ENCODE results near the gene STOML1. TPM values are rescaled to one million over a fixed set of nuclear protein-coding genes. Genes with fewer than 3 reads are reported as not detected.

The STOML1 gene
- total RNA-seq, 1 experiment from 2014 or later, result 2.5 TPM

DNA sequence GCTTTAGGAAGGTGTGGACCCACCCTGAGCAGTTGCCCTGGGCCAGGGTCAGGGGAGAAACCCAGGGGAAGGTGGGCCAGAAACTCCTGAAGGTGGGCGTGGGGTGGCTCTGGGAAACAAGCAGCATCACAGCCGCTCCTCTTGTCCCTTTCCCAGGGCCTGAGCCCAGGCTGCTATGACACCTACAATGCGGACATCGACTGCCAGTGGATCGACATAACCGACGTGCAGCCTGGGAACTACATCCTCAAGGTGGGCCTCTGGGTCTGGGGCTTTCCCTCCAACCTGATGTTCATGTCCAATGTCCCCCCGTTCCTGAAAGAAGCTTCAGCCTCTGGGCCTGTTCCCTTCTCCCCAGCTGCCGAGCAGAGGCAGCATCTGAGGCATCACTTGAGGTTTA is 44.4 kb downstream of the STOML1 start:
- Histone ChIP-seq H3K79me2 (ENCODE audit: insufficient read depth, low read length) (no peaks in the 10 kb centered on the region), H3K18ac (ENCODE audit: insufficient read length, low read depth, low read length) (no peak overlapping the region), H2AK5ac (ENCODE audit: insufficient read length, low read length) (no peak overlapping the region), H3K27ac (ENCODE audit: insufficient read length, low read depth, low read length) (no peak overlapping the region), H3K14ac (ENCODE audit: insufficient read depth, low read length) (no peak overlapping the region), H3K23ac (ENCODE audit: insufficient read length, low read depth, low read length) (no peak overlapping the region), H4K8ac (replicated peaks; ENCODE audit: insufficient read length, low read depth, low read length) (no peak overlapping the region), H3K4ac (ENCODE audit: low read depth, low read length) (no peak overlapping the region), H2BK12ac (ENCODE audit: insufficient read length, low read depth, low read length) (no peak overlapping the region), H2BK120ac (ENCODE audit: low read depth, low read length, poor library complexity, severe bottlenecking) (no peak overlapping the region), H3K9me3 (ENCODE audit: control insufficient read depth, low read depth, low read length) (no peaks in the 10 kb centered on the region), H3K23me2 (ENCODE audit: insufficient read length, low read depth, low read length, poor library complexity, severe bottlenecking) (no peaks in the 10 kb centered on the region), H3K56ac (ENCODE audit: insufficient read length, low read depth, low read length) (no peak overlapping the region), H4K5ac (ENCODE audit: insufficient read length, low read depth, low read length) (no peak overlapping the region), H3K9ac (ENCODE audit: extremely low read depth, insufficient read length, low read length) (no peak overlapping the region), H3K27me3 (ENCODE audit: insufficient read depth, low read length) (no peaks in the 10 kb centered on the region), H4K20me1 (ENCODE audit: control insufficient read depth, insufficient read depth, insufficient read length) (no peaks in the 10 kb centered on the region), H4K91ac (ENCODE audit: insufficient read length, low read depth, low read length) (no peak overlapping the region), H2BK20ac (ENCODE audit: low read depth, low read length, poor library complexity, severe bottlenecking) (no peak overlapping the region), H3K4me1 (ENCODE audit: insufficient read depth, low read length) (no peaks in the 10 kb centered on the region), H2BK15ac (ENCODE audit: low read depth, low read length) (no peak overlapping the region), H2BK5ac (ENCODE audit: insufficient read length, low read length) (no peak overlapping the region), H2AFZ (ENCODE audit: low read length) (no peak overlapping the region), H3K4me2 (ENCODE audit: insufficient read depth, insufficient read length, low read length) (no peak overlapping the region), H3K79me1 (ENCODE audit: insufficient read depth, low read depth, low read length, poor library complexity, severe bottlenecking) (no peaks in the 10 kb centered on the region), H3T11ph (ENCODE audit: low read length) (no peak overlapping the region)
- Mint-ChIP-seq H3K27ac (no peak overlapping the region), H3K4me1 (peaks cover 9 to 20% of the 10 kb centered on the region in 2 experiments), H3K27me3 (ENCODE audit: low read depth) (peaks cover 12% of the 10 kb centered on the region), H3K4me3 (no peak overlapping the region), H3K36me3 (ENCODE audit: insufficient read depth in 1 of 3, low read depth in 3 of 3) (no peaks in the 10 kb centered on the region; a peak in 1 of 7 replicates), H3K9me3 (no peaks in the 10 kb centered on the region)
- WGBS (ENCODE audit: extremely low coverage, insufficient read length, low lambda C conversion rate), result no CpG with 5 or more reads among the region's 9 CpGs
- TF ChIP-seq, protein P1, sequence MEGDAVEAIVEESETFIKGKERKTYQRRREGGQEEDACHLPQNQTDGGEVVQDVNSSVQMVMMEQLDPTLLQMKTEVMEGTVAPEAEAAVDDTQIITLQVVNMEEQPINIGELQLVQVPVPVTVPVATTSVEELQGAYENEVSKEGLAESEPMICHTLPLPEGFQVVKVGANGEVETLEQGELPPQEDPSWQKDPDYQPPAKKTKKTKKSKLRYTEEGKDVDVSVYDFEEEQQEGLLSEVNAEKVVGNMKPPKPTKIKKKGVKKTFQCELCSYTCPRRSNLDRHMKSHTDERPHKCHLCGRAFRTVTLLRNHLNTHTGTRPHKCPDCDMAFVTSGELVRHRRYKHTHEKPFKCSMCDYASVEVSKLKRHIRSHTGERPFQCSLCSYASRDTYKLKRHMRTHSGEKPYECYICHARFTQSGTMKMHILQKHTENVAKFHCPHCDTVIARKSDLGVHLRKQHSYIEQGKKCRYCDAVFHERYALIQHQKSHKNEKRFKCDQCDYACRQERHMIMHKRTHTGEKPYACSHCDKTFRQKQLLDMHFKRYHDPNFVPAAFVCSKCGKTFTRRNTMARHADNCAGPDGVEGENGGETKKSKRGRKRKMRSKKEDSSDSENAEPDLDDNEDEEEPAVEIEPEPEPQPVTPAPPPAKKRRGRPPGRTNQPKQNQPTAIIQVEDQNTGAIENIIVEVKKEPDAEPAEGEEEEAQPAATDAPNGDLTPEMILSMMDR (conservative IDR thresholded peaks at IDR 0.05), result no peak
- DNase-seq, result no peak

Data from H9 (cell line).